Right kidney (tissue), 1 donor: Measurements from ENCODE around the gene FAM193A.
"Not testable (repeated sequence)": the region's sequence is repeated elsewhere in the genome, so short reads cannot be mapped to it uniquely, and the experiment has no call there.

Experiments used
- DNase-seq: peaks from one replicate; pipeline ENCODE4 v3.0.0-alpha.2; 2016

Gene FAM193A

DNA sequence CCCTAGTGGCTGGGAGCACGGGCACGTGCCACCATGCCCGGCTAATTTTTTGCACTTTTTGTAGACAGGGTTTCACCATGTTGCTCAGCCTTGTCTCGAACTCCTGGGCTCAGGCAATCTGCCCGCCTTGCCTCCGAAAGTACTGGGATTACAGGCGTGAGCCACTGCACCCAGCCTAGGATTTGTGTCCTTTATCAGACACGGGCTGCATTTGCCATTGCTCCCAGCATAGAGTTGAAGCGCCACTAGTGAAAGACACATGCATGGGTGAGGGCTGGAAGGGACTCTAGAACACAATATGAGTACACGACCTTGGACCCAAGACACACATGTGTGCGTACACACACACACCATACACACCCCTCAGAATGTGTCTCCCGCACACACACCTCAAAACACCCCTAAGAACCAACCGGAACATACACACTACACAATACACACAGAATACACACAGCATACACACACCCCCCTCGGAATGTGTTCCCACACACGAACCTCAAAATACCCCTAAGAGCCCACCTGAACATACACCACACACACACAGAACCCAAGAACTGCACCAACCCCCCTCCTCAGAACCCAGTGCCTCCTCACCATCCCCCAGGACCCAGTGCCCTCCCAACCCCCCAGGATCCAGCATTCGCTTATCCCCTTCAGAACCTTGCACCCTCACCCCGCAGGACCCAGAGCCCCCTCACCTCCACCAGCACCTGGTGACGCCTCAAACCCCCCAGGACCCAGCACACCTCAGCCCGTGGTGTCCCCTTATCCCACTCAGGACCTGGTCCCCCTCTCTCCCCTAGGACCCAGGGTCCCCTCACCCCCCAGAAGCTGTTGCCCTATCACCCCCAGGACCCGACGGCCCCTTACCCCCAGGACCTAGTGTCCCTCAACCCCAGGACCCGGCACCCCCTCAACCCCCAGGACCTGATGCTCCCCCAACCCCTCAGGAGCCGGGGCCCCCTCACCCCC is 218.7 kb downstream of the FAM193A start:
- no peak for DNase-seq

DNA sequence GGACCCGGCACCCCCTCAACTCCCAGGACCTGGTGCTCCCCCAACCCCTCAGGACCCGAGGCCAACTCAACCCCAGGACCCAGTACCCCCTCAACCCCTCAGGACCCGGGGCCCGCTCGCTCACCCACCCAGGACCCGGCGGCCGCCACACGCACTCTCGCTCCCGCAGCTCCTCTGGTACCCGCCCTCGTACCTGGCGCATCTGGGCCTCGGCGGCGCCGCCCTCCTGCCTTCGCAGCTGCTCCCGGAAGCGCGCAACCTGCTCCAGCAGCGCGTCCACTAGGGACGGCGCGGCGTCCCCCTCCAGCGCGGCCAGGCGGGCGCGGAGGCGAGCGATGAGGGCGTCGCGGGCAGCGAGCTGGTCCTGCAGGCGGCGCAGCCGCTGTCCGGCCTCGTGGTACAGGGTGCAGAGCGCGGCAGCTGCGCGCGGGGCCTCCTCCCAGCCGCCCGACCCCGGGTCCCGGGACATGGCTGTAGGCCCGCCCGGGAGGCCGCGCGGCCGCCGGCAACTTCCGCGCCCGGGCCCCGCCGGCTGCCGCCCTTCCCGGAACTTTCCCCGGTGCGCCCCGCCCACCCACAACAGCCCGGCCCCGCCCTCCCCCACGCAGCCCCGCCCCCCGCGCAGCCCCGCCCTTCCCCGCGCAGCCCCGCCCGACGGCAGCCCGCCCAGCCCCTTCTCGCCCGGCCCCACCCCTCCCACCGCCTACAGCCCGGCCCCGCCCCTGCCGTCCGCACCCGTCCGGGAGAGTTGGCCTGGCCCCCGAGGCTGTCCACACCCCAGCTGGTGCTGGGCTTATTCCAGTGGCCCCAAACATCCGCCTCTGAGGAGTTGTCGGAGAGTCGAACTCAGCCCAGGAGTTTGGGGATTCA is 219.6 kb downstream of the FAM193A start, which contains the start of gene TNIP2:
Gene TNIP2, minus strand, starts transcription at position 516 of the 870 bp plus-strand sequence. Its CDS starts 47 bp downstream, at position 469.
- peak; percentile 88 for DNase-seq

DNA sequence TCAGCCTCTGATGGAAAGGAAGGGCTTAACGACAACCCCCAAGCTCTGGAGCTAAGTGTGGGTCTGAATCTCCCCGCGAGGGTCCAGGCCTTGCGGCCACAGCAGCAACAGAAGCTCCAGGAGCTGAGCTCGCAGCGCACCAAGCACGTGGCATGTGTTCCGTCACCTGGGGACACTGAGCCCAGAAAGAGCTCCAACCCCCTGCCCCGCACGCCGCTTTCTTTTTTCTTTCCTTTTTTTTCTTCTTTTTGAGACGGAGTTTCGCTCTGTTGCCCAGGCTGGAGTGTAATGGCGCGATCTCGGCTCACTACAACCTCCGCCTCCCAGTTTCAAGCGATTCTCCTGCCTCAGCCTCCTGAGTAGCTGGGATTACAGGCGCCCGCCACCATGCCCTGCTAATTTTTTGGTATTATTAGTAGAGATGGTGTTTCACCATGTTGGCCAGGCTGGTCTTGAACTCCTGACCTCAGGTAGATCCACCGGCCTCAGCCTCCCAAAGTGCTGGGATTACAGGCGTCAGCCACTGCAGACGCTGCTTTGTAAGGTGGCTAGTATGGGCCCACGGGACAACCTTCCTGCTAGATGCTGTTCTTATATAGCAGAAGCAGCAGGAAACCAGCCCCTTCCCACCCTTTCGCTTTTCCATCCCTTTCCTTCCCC is 220.4 kb downstream of the FAM193A start:
- no peak for DNase-seq

DNA sequence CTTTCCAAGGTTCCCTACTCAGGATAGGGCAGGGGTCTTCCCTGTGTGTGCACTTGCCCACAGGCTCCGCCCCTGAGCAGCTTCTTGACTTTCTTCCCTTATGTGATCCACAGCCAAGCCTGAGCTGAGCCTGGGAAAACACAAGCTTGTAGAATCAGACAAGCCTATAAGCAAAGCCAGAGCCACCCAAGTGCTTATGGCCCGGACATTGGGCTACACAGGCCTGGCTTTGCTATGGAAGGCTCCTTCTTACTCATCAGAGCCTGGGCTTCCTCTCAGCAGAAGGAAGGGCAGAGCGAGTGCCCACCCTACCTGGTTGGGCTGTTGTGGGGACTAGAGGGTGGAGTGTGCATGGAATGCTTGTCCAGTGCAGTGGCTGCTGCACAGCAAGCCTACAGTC is 221.0 kb downstream of the FAM193A start:
- no peak for DNase-seq

DNA sequence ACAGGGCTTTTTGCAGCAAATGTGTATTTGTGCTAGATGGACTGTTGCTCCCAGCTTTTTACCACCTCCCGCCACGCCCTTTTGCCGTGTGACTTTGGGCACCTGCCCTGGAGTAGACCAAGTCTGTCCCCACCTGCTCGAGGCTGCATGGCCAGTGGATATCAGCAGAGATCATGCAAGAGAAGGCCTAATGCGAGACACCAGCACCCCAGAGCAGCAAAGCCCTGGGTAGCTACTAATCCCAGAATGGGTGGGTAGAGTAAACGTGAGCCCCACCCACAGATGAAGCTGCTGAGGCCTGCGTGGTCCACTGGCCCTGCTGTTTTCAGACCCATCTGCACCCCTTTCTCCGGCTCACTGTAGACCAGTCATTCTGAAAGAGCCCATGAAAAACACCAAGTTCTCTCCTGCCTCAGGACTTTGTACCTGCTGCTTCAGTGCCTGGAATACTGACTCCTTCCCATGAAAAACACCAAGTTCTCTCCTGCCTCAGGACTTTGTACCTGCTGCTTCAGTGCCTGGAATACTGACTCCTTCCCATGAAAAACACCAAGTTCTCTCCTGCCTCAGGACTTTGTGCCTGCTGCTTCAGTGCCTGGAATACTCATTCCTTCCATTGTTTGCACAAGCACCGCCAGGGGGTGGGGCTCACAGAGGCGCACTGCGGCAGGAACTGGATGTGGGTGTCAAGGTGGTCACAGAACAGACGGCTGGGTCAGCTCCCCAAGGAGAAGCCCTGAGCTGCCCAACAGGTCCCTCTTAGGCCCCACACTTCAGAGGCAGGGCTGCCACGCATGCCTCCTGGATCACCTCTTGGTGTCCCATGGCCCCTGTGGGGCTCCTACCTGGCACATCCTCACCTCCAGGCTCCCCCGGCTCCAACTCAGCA is 224.8 kb downstream of the FAM193A start:
- DNase-seq = no peak

DNA sequence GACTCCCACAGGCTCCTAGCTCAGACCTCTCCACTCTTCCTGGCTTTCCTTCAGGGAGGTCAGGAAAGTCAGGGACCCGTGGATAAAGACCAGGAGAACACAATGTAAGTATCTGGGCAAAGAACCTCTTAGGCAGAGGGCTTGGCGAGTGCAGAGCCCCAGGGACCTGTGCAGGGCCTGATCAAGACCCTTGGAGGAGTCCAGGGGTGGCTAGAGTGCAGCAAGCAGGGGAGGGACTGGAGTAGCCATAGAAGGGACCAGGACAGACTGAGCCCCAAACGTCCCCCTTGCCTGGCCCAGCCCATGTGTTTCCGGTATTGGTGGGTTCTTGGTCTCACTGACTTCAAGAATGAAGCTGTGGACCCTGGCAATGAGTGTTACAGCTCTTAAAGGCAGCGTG is 225.6 kb downstream of the FAM193A start:
- no peak for DNase-seq

DNA sequence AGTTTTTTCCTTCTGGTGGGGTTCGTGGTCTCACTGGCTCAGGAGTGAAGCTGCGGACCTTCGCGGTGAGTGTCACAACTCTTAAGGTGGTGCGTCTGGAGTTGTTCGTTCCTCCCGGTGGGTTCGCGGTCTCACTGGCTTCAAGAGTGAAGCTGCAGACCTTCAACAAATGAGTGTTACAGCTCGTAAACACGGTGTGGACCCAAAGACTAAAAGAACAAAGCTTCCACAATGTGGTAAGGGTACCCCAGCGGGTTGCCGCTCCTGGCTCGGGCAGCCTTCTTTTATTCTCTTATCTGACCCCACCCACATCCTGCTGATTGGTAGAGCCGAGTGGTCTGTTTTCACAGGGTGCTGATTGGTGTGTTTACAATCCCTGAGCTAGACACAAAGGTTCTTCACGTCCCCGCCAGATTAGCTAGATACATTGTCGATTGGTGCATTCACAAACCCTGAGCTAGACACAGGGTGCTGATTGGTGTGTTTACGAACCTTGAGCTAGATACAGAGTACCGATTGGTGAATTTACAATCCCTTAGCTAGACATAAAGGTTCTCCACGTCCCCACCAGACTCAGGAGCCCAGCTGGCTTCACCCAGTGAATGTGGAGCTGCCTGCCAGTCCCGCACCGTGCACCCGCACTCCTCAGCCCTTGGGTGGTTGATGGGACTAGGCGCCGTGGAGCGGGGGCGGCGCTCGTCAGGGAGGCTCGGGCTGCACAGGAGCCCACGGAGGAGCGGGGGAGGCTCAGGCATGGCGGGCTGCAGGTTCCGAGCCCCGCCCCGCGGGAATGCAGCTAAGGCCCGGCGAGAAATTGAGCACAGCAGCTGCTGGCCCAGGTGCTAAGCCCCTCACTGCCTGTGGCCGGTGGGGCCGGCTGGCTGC is 226.3 kb downstream of the FAM193A start:
- DNase-seq = not testable (repeated sequence)

DNA sequence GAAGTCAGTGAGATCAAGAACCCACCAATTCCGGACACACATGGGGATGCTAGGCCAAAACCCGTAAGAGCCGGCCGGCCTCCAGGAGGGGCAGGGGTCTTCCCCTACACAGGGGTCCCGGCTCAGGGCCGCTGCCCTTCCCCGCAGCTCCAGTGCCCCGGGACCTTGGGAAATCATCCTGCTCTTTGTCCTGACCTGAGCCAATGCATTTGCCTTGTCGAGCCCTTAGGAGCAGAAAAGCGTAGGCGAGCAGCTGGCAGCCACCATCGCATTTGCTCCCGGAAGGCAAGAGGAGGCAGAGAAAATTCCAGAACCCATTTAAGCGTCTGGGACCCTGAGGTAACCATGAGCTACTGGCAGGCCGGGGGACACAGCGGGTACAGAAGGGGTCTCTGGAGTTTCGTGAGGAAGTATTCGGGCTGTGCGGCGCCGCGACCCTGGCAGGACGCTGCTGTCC is 227.1 kb downstream of the FAM193A start:
- no peak for DNase-seq

DNA sequence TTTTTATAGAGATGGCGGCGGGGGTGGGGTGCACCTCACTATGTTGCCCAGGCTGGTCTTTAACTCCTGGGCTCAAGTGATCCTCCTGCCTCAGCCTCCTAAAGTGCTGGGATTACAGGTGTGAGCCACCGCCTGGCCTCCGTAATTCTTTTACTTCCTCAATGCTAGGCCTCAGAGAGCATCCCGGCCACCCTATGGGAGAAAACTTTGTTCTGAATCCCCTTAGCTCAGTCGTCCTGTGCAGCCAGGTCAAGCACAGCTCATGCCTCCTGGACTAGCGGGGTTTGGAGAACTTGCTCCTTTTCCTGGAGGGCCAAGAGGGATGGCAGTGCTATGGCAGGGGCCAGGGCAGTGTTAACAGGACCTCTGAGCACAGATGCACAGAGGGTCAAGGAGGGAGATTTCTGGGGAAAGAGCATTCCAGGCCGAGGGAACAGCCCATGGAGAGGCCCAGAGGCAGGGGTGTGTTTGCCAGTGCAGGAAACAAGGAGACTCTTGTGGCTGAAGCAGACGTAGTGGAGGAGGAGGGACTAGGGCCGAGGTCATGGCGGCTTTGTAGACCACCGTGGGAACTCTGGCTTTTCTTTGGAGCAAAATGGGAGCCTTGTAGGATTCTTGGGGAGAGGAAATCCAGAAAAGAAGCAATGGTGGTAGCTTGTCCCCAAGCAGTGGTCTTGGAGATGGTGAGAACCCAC is 229.5 kb downstream of the FAM193A start:
- DNase-seq = no peak

DNA sequence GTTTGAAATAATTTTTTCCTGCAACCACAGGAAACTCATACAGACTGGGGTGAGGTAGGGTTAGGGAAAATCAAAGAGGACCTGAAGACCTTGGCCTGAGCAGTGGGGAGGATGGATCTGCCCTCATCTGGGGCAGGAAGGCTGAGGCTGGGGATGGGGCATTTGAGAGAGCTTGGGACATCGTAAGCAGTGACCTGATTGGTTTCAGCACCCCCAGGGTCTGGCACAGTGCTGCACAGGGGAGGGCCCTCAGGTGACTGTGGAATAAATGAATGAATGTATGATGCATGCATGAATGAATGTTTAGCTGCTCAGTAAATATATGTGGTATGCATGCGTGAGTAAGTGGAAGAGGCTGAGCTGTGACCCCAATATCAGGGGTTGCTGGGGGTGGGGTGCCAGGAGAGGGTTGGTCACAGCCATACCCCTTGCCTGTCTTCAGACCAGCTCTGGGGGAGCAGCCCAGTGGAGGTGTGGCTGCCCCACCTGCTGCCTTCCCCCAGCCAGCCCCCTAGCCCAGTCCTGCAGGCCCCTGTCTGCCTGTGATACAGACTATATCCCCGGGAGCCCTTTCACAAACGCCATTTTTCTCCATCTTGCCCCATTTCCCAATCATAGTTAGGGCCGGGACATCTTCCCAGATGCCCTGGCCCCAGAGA is 230.7 kb downstream of the FAM193A start:
- no peak for DNase-seq

DNA sequence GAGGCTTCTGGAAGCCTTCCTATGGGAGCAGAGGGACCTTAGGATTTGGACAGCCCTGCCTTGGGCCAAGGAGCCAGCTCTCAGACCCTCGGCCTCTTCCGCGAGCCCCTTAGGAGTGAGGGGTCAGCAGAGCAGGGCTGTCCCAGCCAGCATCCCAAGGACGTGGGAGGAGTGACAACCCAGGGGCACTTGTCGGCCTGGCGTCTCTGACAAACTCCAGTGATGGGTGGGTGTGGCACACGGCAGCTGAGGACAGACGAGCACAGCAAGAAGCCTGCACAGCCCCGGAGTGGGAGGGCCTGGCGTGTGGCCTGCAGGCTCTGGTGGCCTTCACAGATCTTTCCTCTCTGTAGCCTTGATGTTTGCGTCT is 231.2 kb downstream of the FAM193A start:
- no peak for DNase-seq

DNA sequence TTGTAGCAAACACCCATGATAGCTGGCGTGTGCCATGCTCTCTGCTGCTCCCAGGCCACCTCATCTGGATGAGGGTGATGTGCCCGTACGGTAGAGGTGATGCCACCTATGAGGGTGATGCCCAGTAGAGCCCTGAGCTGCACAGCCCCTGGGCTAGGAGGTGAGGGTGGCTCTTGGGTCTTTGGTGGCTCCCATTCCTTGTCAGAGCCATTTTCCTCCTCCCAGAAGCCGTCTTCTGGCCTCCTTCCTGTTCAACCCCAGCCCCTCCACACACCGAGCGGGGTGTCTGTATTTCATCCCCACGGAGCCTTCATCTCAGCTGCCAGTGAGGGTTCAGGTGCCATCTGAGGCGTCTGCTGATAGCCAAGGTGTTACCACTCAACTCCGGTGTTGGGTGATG is 231.7 kb downstream of the FAM193A start:
- DNase-seq = no peak

DNA sequence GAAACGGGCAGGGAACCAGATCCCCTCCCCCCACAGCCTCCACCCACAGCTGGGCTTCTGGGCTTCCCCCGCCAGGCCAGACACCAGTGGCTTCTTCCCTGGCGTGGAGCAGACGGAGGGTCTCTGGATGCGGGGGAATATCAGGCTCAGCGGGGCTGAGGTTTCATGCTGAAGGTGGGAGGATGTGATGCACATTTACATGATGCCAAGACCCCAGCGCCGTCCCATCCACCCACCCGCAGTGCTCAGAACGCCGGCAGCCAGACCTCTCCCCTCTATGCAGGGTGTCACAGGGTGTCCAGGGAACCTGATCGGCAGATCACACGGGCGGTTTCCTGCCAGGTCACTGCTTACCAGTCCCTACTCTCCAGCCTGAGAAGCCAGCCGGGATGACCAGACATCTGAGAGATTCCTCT is 232.5 kb downstream of the FAM193A start:
- no peak for DNase-seq

DNA sequence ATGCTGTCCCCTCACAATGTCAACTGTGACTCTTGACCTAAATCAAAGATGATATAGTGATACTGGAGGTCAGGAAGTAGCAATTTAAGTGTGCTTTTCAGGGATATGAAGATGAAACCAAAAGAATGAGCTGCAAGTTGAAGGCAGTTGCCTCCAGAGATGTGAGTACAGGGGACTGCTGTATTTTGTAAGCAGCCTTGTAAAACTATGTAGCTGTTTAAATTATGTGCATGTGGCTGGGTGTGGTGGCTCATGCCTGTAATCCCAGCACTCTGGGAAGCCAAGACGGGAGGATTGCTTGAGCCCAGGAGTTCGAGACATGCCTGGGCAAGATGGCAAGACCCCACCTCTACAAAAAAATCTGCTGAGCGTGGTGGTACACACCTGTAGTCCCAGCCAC is 234.8 kb downstream of the FAM193A start:
- DNase-seq = no peak

DNA sequence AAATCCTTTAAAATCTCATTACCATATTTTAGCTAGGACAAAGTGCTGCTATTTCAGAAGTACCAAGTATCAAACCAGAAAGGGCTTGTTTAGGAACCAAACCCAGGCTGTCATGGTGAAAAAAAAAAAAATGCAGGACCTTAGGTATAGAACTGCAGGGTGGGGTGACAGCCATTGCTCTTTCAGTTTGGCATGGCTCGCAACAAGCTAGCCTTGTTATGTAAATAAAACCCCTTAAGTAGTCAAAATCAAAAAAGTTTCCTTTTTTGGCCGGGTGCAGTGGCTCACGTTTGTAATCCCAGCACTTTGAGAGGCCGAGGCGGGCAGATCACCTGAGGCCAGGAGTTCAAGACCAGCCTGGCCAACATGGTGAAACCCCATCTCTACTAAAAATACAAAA is 244.2 kb downstream of the FAM193A start:
- not testable (repeated sequence) for DNase-seq

DNA sequence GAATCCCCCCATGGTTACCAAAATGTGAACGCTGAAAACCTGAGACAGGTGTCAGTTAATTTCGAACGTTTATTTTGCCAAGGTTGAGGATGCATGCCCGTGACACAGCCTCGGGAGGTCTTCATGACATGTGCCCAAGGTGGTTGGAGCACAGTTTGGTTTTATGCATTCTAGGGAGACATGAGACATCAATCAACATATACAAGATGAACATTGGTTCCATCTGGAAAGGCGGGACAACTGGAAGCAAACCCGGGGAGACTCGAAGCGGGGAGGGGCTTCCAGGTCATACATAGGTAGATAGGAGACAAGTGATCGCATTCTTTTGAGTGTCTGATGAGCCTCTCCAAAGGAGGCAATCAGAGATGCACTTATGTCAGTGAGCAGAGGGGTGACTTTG is 245.5 kb downstream of the FAM193A start:
- no peak for DNase-seq
